Activated naive CD8-positive, alpha-beta T cell treated with anti-CD3 and anti-CD28 coated beads, Interleukin-2, amount 10 ng/mL, durations not matched to agents 7 days and 5 days (primary cell): Measurements from ENCODE around the gene F9. TPM values are rescaled to one million over a fixed set of nuclear protein-coding genes. Genes with fewer than 3 reads are reported as not detected.
"Not testable (repeated sequence)": the region's sequence is repeated elsewhere in the genome, so short reads cannot be mapped to it uniquely, and the experiment has no call there.

Experiments
- ATAC-seq: fragments of 150-1000 bp; cut with Tn5 transposase; one replicate; pipeline ENCODE4 v1.10.0; 2021; ENCODE audit warnings: low read depth, moderate library complexity
- POLR2A ChIA-PET: fragments of 350-600 bp; sonication (Branson Sonifier 250); formaldehyde crosslinking; loops from one replicate; lab custom pipeline; 2021; ENCODE audit warnings: antibody characterized with exemption; lab: Charles Lee
- DNase-seq: peaks from one replicate; pipeline ENCODE4 v3.0.0; 2021
- H3K27ac Mint-ChIP-seq: one replicate; pipeline ENCODE4 v1.8.0; 2022; ENCODE audit warnings: mild to moderate bottlenecking, mixed read lengths
- H3K27me3 Mint-ChIP-seq: one replicate; pipeline ENCODE4 v1.8.0; 2022; ENCODE audit warnings: mild to moderate bottlenecking, moderate library complexity, mixed read lengths
- H3K36me3 Mint-ChIP-seq: one replicate; pipeline ENCODE4 v1.8.0; 2021; ENCODE audit warnings: mild to moderate bottlenecking, mixed read lengths
- H3K4me1 Mint-ChIP-seq: one replicate; pipeline ENCODE4 v1.8.0; 2021; ENCODE audit warnings: mixed read lengths
- H3K4me3 Mint-ChIP-seq: one replicate; pipeline ENCODE4 v1.8.0; 2022; ENCODE audit warnings: mild to moderate bottlenecking, moderate library complexity, mixed read lengths
- H3K9me3 Mint-ChIP-seq: one replicate; pipeline ENCODE4 v1.8.0; 2021; ENCODE audit warnings: mixed read lengths
- total RNA-seq, 2 experiments: library from RNA; stranded (reverse); gene quantifications; one replicate each; pipeline ENCODE4 v1.2.3, GENCODE V29; 2021

F9 gene
- total RNA-seq: not detected

DNA sequence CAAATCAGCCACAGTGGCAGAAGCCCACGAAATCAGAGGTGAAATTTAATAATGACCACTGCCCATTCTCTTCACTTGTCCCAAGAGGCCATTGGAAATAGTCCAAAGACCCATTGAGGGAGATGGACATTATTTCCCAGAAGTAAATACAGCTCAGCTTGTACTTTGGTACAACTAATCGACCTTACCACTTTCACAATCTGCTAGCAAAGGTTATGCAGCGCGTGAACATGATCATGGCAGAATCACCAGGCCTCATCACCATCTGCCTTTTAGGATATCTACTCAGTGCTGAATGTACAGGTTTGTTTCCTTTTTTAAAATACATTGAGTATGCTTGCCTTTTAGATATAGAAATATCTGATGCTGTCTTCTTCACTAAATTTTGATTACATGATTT lies at the start of gene F9:
TSS of gene F9 (plus strand) at position 190 of the 400 bp plus-strand sequence. CDS start at position 216, 26 bp downstream.
- H3K4me1 Mint-ChIP-seq: no peaks in the 10 kb centered on the region
- no peaks in the 10 kb centered on the region for H3K27me3 Mint-ChIP-seq
- no peak within 1 kb of the TSS for H3K27ac Mint-ChIP-seq
- no peaks in the 10 kb centered on the region for H3K9me3 Mint-ChIP-seq
- H3K4me3 Mint-ChIP-seq: no peak within 1 kb of the TSS
- POLR2A ChIA-PET: no interaction called here
- H3K36me3 Mint-ChIP-seq: no peaks in the 10 kb centered on the region
- no peak for ATAC-seq
- DNase-seq: no peak

DNA sequence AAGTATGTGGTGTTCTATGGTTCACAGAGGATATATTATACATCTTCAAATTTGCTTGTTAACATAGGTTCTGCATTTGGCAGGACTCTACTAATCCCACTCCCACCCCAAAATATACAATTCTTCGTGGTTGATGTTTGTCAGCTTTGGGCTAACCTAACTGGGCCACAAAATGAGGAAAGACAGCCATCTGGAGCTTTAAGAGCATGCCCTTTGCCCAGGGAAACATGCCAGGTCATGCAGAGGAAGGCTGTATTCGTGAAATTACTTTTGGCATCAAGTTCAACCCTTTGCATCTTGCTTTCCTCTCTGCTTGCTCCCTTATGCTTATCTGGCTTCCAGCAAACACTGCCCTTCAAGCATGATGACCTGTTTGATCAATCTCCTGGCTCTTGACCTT lies 46.8 kb upstream of the F9 start:
- Mint-ChIP-seq H3K36me3 (no peaks in the 10 kb centered on the region), H3K4me3 (no peak overlapping the region), H3K27ac (no peak overlapping the region), H3K27me3 (no peaks in the 10 kb centered on the region), H3K9me3 (no peaks in the 10 kb centered on the region), H3K4me1 (no peaks in the 10 kb centered on the region)
- ATAC-seq: no peak
- POLR2A ChIA-PET: no interaction called here
- DNase-seq: no peak

DNA sequence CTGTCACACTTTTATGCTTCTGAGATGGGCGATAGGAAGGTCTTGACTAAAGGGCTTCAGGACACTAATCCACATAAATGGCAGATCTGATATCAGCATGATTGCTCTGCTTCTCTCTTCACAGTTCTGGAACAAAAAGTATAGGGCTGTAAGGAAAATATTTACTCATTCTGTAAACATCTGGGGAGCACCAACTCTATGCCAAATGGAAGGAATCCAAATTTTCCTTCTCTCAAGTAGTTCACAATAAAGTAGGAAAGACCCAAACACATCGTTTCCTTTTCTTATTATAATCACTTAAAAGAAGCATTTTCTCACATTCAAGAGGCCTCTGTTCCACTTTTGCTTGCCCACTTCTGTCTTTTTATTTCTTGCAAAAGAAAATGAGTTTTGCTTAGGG lies 45.9 kb upstream of the F9 start:
- ATAC-seq (no peak), DNase-seq (no peak)
- Mint-ChIP-seq H3K4me3 (no peak overlapping the region), H3K4me1 (no peaks in the 10 kb centered on the region), H3K27ac (no peak overlapping the region), H3K27me3 (no peaks in the 10 kb centered on the region), H3K36me3 (no peaks in the 10 kb centered on the region), H3K9me3 (no peaks in the 10 kb centered on the region)
- POLR2A ChIA-PET: no interaction called here

DNA sequence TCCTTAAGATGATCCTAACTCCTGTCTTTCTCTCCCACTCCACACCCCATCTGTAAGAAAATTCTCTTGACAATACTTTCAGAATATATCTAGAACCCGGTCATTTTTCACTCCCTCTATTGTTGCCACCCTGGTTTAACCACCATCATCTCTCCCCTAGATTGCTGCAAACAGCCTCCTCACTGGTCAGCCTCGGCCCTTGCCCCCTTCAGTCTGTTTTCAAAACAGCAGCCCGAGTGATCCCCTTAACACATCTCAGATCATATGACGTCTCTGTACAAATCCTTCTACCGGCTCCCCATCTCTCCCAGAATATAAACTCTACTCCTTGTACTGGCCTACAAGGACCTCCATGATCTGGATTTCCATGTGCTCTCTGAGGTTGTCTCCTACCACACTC lies 35.2 kb upstream of the F9 start:
- POLR2A ChIA-PET: no interaction called here
- DNase-seq: no peak
- Mint-ChIP-seq H3K4me3 (no peak overlapping the region), H3K27me3 (peaks cover 4% of the 10 kb centered on the region), H3K36me3 (no peaks in the 10 kb centered on the region), H3K27ac (no peak overlapping the region), H3K4me1 (no peaks in the 10 kb centered on the region), H3K9me3 (no peaks in the 10 kb centered on the region)
- ATAC-seq: no peak

DNA sequence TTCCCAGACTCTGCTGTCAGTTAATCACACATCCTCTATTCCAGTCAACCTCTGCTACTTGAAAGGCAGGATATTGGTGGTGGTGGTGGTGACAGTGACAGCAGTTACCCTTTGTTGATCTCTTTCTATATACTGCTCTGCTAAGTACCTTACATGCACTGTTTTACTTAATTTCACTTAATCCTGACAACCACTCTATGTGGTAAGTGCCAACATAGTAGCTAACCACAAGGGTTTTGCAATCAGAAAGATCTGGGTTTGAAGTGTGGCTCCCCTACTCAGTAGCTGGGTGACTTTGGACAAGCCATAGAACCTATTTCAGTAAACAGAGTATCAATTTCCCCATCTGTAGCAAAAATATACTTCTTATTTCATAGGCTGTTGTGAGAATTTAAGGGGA lies 24.2 kb upstream of the F9 start:
- H3K9me3 Mint-ChIP-seq: no peaks in the 10 kb centered on the region
- no peak for ATAC-seq
- H3K36me3 Mint-ChIP-seq: no peaks in the 10 kb centered on the region
- no peaks in the 10 kb centered on the region for H3K27me3 Mint-ChIP-seq
- no peak overlapping the region for H3K4me3 Mint-ChIP-seq
- POLR2A ChIA-PET: no interaction called here
- H3K4me1 Mint-ChIP-seq: no peaks in the 10 kb centered on the region
- H3K27ac Mint-ChIP-seq: no peak overlapping the region
- no peak for DNase-seq

DNA sequence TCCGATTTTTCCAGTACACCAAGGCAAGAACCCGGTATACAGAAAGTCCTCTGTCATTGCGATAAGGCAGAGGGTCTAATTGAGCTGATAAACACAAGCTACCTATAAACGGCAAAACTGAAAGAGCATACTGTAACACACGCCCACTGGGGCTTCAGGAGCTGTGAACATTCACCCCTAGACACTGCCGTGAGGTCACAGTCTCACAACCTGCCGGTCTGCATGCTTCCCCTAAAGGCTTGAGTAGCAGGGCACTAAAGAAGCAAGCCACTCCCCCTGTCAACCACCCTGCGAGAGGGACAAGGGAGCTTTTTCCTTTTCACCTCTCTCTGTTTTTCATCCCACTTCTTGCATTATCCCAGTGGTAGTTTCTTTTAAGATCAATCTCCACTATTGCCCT lies 22.4 kb upstream of the F9 start:
- H3K27me3 Mint-ChIP-seq: no peaks in the 10 kb centered on the region
- H3K9me3 Mint-ChIP-seq: no peaks in the 10 kb centered on the region
- ATAC-seq (no peak), DNase-seq (no peak)
- no peaks in the 10 kb centered on the region for H3K4me1 Mint-ChIP-seq
- POLR2A ChIA-PET: no interaction called here
- no peak overlapping the region for H3K4me3 Mint-ChIP-seq
- H3K36me3 Mint-ChIP-seq: no peaks in the 10 kb centered on the region
- no peak overlapping the region for H3K27ac Mint-ChIP-seq

DNA sequence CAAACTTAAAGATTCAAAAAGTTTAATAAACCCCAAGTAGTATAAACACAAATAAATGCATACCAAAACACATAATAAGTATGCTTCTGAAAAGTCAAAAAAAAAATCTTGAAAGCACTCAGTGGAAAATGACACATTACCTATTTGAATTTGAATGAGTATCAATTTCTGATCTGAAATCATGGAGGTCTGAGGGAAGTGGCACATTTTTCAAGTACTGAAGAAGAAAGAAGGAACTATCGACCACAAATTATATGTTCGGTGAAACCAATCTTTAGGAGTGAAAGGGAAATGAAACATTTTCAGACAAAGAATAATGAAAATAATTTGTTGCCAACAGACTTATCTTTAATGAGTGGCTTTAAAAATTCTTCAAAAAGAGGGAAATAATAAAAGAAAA lies 12.1 kb upstream of the F9 start:
- Mint-ChIP-seq H3K9me3 (peaks cover 2% of the 10 kb centered on the region), H3K27ac (no peak overlapping the region), H3K27me3 (peaks cover 2% of the 10 kb centered on the region), H3K36me3 (no peaks in the 10 kb centered on the region), H3K4me3 (no peak overlapping the region), H3K4me1 (no peaks in the 10 kb centered on the region)
- ATAC-seq (no peak), DNase-seq (no peak)
- POLR2A ChIA-PET: no interaction called here

DNA sequence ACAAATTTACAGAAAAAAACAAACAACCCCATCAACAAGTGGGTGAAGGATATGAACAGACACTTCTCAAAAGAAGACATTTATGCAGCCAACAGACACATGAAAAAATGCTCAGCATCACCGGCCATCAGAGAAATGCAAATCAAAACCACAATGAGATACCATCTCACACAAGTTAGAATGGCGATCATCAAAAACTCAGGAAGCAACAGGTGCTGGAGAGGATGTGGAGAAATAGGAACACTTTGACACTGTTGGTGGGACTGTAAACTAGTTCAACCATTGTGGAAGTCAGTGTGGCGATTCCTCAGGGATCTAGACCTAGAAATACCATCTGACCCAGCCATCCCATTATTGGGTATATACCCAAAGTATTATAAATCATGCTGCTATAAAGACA lies 1.7 kb upstream of the F9 start:
- H3K9me3 Mint-ChIP-seq, H3K27me3 Mint-ChIP-seq, DNase-seq, H3K4me1 Mint-ChIP-seq, ATAC-seq, H3K27ac Mint-ChIP-seq, H3K36me3 Mint-ChIP-seq, POLR2A ChIA-PET, H3K4me3 Mint-ChIP-seq: not testable (repeated sequence)

DNA sequence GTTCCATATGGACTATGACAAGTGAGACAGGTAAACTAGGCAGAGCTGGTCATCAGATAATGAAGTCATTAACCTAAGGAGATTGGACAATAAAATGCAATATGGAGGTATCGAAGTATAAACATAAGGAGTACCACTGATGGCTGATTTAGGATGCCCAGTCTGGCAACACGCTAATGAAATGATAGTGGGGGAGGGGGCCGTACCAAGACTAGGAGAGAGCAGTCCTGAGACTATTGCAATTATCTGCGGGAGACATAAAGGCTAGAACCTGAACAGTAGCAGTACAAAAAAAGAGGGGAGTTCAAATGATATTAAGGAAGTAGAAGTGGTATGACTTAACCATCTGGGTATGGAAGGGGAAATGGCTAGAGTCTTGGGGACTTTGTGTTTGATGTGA lies 2.3 kb downstream of the F9 start:
- H3K4me3 Mint-ChIP-seq: no peak overlapping the region
- H3K27me3 Mint-ChIP-seq: no peaks in the 10 kb centered on the region
- no peaks in the 10 kb centered on the region for H3K9me3 Mint-ChIP-seq
- no peak overlapping the region for H3K27ac Mint-ChIP-seq
- POLR2A ChIA-PET: no interaction called here
- DNase-seq (no peak), ATAC-seq (no peak)
- no peaks in the 10 kb centered on the region for H3K36me3 Mint-ChIP-seq
- H3K4me1 Mint-ChIP-seq: no peaks in the 10 kb centered on the region

DNA sequence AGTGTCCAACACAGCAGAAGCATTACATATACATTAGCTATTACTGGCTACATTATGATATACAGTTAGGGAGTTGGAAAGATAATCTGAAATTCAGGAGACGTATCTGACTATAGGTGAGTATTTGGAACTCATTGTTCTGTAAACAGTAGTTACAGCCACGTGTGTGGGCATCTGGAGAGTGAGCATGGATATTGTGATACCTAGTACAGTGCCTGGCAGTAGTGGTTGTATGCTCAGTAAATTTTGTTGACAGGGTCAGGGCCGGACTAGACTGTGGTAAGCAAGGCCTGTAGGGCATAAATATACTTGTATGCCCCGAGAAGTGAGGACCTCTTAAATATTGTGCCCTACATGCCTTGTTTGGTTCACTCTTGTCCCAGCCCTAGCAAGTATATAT lies 2.9 kb downstream of the F9 start:
- no peak for ATAC-seq
- Mint-ChIP-seq H3K36me3 (no peaks in the 10 kb centered on the region), H3K4me1 (no peaks in the 10 kb centered on the region), H3K4me3 (no peak overlapping the region), H3K27me3 (no peaks in the 10 kb centered on the region), H3K27ac (no peak overlapping the region), H3K9me3 (no peaks in the 10 kb centered on the region)
- POLR2A ChIA-PET: no interaction called here
- no peak for DNase-seq

DNA sequence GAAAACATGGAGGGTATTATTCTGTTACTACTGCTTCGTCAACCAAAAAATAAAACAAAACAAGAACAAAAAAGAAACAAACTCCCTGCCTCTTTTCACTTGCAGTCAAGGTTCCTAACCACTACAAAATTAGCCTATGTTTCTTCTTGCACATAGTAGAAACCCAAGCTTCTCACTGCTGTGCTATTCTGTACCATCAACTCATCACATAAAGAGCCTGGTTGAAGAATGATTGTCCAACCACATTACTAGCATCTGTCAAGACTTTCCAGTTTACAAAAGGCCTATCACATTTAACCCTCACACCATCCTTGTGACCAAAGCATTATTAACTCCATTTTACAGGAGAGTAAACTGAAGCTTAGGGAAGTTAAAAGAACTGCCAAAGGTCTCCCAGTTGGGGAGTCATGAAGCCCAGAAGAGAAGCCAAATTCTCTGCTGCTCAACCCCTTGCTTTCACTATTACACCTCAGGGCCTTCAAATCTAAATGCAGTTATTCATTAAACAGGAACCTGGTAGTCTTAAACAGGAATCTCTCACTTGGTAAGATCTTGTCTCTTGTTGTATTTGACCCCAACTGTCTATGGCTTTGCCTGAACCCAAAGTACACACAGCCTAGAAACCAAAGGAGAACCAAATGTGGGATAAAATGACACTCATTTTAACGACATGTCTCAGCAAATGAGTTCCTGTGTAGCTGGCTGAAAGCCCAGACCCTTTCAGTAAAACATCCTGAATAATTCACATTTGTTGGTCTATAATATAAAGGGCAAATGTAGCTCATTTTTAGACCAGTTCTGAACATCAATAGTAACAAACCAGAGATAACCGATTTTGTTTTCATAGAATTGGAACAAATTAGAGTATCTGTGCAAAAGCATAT lies 8.6 kb downstream of the F9 start:
- no peak overlapping the region for H3K27ac Mint-ChIP-seq
- DNase-seq: no peak
- no peaks in the 10 kb centered on the region for H3K36me3 Mint-ChIP-seq
- POLR2A ChIA-PET: no interaction called here
- no peak overlapping the region for H3K4me3 Mint-ChIP-seq
- H3K27me3 Mint-ChIP-seq: no peaks in the 10 kb centered on the region
- no peaks in the 10 kb centered on the region for H3K9me3 Mint-ChIP-seq
- no peak for ATAC-seq
- no peaks in the 10 kb centered on the region for H3K4me1 Mint-ChIP-seq

DNA sequence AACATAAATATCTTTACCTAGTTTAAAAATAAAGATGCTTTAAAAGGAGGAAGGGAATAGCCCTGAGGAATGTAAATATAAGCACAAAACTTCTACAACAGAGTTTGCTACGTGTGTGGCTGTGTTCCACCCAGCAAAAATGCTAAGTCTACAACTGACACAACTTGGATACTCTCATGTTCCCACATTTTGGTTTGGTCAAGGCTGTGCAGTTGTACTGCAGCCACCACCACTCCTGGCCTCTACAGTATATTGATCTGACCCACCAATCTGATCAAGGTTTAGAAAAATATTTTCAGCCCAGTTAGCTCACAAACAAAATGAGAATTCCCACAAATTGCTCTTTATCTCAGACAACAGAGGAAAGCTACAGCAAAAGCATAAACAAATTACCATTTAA lies 12.1 kb downstream of the F9 start:
- Mint-ChIP-seq H3K36me3 (no peaks in the 10 kb centered on the region), H3K9me3 (no peaks in the 10 kb centered on the region), H3K27ac (no peak overlapping the region), H3K4me3 (no peak overlapping the region), H3K27me3 (no peaks in the 10 kb centered on the region), H3K4me1 (no peaks in the 10 kb centered on the region)
- POLR2A ChIA-PET: no interaction called here
- ATAC-seq (no peak), DNase-seq (no peak)

DNA sequence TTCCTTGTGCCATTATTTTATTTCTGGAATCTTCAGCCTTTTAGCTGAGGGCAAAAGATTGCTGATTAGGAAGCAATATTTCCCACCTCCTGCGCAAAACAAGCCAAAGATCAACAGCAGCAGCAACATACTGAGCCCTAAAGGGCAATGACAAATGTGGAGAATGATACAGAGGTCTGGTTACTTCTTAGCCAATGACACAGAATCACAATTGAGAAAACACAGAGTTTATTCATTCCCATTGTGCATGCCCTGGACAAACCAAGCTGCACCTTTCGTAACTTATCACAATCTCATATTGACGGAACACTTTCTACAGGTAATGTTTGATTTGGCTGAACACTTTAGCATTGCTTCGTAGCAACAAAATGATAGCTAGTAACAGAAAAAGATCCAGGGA lies 13.4 kb downstream of the F9 start:
- Mint-ChIP-seq H3K27ac (no peak overlapping the region), H3K4me3 (no peak overlapping the region), H3K27me3 (no peaks in the 10 kb centered on the region), H3K36me3 (no peaks in the 10 kb centered on the region), H3K9me3 (no peaks in the 10 kb centered on the region), H3K4me1 (no peaks in the 10 kb centered on the region)
- POLR2A ChIA-PET: no interaction called here
- no peak for DNase-seq
- ATAC-seq: no peak

DNA sequence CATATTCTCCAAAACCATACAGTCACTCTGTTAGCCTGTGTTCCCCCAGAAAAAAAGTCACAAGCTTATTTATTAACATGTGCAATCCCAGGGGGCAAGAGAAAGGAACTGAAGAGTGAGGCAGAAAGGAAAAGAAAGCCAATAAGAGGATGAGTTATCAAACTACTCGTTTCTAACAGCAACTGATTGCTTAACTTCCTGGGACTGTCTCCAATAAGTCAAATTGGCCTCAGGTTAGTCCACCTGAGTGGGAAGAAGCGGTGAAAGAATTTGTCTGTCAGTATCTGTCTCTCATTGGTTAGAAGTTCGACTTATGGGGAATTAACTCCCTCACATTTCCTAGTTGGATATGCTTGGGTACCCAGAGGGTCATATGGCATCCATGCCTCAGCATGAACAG lies 14.1 kb downstream of the F9 start:
- H3K4me3 Mint-ChIP-seq: no peak overlapping the region
- POLR2A ChIA-PET: no interaction called here
- H3K9me3 Mint-ChIP-seq: no peaks in the 10 kb centered on the region
- H3K36me3 Mint-ChIP-seq: no peaks in the 10 kb centered on the region
- no peaks in the 10 kb centered on the region for H3K27me3 Mint-ChIP-seq
- H3K4me1 Mint-ChIP-seq: no peaks in the 10 kb centered on the region
- no peak for ATAC-seq
- no peak overlapping the region for H3K27ac Mint-ChIP-seq
- DNase-seq: no peak
